Measurements from ENCODE around the gene ABCB10.
A peak's percentile ranks its signal among the peaks of the same experiment; 100 is the strongest.
"Not testable (repeated sequence)": the region's sequence is repeated elsewhere in the genome, so short reads cannot be mapped to it uniquely, and the experiment has no call there.

ABCB10 gene

DNA sequence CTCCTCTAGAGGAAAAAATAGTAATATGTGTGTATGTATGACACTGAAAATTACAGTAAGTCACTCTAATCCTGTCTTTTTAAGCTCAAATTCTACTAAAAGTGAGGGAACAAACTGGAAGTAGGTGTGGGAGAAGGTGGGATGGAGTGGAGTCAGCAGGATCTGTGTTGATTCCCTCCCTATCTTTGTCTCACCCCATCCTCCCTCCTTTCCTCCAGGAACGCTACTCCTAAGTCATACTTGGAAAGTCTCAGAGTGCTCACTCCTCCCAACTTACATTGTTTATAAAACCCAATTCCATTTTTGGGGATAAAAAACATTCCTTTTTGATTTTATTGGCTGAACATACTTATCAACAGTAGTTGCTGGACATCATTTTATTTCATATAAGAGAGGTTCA, 35.5 kb downstream of the ABCB10 start:
- TF ChIP-seq, protein P1, sequence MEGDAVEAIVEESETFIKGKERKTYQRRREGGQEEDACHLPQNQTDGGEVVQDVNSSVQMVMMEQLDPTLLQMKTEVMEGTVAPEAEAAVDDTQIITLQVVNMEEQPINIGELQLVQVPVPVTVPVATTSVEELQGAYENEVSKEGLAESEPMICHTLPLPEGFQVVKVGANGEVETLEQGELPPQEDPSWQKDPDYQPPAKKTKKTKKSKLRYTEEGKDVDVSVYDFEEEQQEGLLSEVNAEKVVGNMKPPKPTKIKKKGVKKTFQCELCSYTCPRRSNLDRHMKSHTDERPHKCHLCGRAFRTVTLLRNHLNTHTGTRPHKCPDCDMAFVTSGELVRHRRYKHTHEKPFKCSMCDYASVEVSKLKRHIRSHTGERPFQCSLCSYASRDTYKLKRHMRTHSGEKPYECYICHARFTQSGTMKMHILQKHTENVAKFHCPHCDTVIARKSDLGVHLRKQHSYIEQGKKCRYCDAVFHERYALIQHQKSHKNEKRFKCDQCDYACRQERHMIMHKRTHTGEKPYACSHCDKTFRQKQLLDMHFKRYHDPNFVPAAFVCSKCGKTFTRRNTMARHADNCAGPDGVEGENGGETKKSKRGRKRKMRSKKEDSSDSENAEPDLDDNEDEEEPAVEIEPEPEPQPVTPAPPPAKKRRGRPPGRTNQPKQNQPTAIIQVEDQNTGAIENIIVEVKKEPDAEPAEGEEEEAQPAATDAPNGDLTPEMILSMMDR (IDR thresholded peaks at IDR 0.05; ENCODE audit: borderline replicate concordance, control extremely low read depth, extremely low read depth, insufficient read depth, missing control alignments), result no peak
- in situ Hi-C loops (cut with MboI; ENCODE audit: low sequenced_read_pairs, unreplicated experiment), result no loop called here
- DNase-seq (ENCODE audit: low spot score), result no peak

DNA sequence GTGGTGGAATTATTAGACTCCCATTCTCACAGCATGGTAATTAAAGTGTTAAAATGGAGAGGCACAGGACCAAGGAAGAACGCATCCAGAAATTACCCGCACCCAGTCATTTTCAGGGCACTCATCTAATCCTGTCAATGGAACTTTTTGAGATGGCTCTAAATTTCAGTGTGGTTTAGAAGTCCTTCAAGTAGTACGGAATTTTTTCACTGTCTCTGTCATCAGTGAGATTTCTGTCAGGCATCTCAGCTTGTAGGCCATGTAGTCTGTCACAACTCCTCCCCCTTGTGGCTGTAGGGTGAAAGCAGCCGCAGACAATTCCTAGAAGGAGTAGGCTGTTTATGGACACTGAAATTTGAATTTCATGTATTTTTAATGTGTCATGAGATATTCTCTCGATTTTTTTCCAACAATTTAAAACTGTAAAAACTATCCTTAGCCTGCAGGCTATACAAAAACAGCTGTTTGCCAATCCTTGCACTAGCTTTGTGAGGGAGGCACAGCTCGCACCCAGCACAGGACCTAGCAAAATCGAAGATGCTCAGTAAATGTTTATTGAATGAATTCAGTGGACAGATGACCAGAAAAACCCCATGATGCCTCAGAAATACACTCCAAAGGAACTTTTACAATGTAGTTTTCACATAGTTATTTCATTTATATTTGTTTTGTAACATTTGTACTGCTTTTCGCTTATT, 43.8 kb downstream of the ABCB10 start:
- peak; percentile 57 for DNase-seq (ENCODE audit: low spot score)
- TF ChIP-seq, protein P1 (IDR thresholded peaks at IDR 0.05; ENCODE audit: borderline replicate concordance, control extremely low read depth, extremely low read depth, insufficient read depth, missing control alignments), result peak; percentile 55
- in situ Hi-C loops (cut with MboI; ENCODE audit: low sequenced_read_pairs, unreplicated experiment), result no loop called here

DNA sequence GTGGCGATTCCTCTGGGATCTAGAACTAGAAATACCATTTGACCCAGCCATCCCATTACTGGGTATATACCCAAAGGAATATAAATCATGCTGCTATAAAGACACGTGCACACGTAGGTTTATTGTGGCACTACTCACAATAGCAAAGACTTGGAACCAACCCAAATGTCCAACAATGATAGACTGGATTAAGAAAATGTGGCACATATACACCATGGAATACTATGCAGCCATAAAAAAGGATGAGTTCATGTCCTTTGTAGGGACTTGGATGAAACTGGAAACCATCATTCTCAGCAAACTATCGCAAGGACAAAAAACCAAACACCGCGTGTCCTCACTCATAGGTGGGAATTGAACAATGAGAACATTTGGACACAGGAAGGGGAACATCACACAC, 46.9 kb downstream of the ABCB10 start:
- in situ Hi-C loops (cut with MboI; ENCODE audit: low sequenced_read_pairs, unreplicated experiment); DNase-seq (ENCODE audit: low spot score): not testable (repeated sequence)

DNA sequence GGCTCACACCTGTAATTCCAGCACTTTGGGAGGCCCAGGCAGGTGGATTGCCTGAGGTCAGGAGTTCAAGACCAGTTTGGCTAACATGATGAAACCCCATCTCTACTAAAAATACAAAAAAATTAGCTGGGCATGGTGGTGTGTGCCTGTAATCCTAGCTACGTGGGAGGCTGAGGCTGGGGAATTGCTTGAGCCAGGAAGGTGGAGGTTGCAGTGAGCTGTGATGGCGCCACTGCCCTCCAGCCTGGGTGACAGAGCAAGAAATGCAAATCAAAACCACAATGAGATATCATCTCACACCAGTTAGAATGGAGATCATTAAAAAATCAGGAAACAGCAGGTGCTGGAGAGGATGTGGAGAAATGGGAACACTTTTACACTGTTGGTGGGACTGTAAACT, 47.3 kb downstream of the ABCB10 start:
- in situ Hi-C loops (cut with MboI; ENCODE audit: low sequenced_read_pairs, unreplicated experiment); DNase-seq (ENCODE audit: low spot score): not testable (repeated sequence)

DNA sequence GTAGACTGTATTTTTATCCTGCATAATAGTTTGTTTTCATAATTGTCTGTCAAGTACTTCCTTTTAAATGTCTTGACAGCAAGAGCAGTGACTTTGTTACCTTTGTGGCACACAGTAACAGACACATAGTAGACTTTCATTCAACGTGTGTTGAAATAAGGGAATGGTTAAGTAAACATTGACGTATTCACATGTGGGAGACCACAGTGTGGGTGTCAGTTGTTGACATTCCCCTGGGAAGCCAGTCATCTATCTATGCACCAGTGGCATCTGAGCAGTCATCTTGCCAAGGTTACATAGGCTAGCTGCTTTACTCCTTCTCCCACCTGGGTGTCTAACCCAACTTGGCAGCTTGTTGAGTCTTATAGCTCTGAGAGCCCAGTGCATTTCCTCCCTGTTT, 48.9 kb downstream of the ABCB10 start:
- no peak for DNase-seq (ENCODE audit: low spot score)
- in situ Hi-C loops (cut with MboI; ENCODE audit: low sequenced_read_pairs, unreplicated experiment), result no loop called here
- TF ChIP-seq, protein P1 (IDR thresholded peaks at IDR 0.05; ENCODE audit: borderline replicate concordance, control extremely low read depth, extremely low read depth, insufficient read depth, missing control alignments), result no peak

DNA sequence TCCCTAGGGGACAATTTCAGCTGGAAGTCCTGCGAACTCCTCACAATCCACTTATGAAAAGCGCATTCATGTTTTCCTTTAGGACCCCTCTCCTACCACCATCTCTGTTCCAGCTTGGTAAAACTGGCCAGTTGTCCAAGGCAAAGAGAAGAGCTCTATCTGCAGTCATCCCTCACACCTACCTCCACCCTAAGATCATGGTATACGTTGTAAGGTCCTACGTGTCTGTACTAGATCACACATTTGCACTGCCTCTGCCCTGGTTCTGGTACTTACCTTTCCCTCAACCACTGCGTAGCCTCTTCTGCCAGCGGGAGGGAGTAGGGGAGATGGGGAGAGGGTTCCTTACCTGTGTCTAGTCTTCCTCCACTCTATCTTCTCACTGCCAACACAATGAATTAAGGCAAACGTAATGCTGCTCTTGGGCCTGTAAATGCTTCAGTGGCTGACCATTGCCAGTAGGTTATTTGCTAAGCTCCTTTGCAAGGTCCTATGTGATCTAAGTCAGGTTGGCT, 49.6 kb downstream of the ABCB10 start:
- no peak for DNase-seq (ENCODE audit: low spot score)
- TF ChIP-seq, protein P1 (IDR thresholded peaks at IDR 0.05; ENCODE audit: borderline replicate concordance, control extremely low read depth, extremely low read depth, insufficient read depth, missing control alignments), result no peak
- in situ Hi-C loops (cut with MboI; ENCODE audit: low sequenced_read_pairs, unreplicated experiment), result no loop called here

DNA sequence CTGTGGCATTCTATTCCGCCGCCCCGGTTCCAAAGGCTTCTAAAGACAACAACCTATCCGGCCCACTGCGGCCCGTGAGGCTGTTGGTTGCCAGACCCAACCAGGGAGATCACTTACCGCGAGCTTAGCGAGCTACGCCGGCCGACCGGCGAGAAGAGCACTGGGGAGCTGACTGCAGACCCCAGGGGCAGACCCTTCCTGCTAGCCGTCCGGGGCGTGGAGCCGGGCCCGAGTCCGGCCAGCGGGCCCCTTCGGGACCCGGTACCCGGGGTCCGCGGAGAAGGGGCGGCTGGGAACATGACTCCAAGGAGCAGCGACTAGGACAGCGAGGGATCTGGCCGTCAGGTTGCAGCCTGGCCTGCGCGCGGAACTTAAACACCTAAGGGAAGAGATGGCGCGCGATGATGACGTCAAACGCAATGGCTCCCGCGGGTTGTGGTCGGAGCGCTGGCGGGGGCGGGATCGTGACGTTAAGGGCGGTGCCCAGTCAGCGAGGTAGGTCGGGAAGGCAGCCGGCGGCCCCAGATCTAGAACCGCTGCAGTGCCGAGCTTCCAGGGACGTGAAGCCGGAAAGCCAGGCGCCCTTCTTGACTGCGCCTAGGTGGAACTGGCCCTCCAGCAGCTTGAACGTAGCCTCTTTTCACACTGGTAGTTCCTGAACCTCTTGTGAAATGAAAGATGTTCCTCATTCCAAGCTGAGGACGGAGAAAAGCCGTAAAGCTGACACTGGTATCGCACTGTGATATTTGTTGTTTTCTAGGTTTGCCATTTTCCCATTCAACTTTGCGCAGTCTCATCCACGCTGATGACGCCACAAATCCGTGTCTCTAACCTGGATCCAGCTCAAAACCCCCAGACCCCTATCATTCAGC, 50.3 kb downstream of the ABCB10 start, which contains the start of gene NUP133:
TSS of gene NUP133 (minus strand) at position 391 of the 872 bp plus-strand sequence. CDS start at position 299, 92 bp downstream.
- peak; percentile 94 for DNase-seq (ENCODE audit: low spot score)
- in situ Hi-C loops (cut with MboI; ENCODE audit: low sequenced_read_pairs, unreplicated experiment), result no loop called here
- TF ChIP-seq, protein P1 (IDR thresholded peaks at IDR 0.05; ENCODE audit: borderline replicate concordance, control extremely low read depth, extremely low read depth, insufficient read depth, missing control alignments), result no peak

All from GM13976 (cell line).